Measurements from ENCODE around the gene MTUS2.
"Not testable (repeated sequence)": the region's sequence is repeated elsewhere in the genome, so short reads cannot be mapped to it uniquely, and the experiment has no call there.

Gene MTUS2

GRCh38 chr13:29315847-29316246 is 495.7 kb downstream of the MTUS2 start:
- FAIRE-seq (no peak), DNase-seq (ENCODE audit: insufficient read length, low spot score) (no peak)
- TF ChIP-seq POLR2AphosphoS5 (IDR thresholded peaks at IDR 0.05; ENCODE audit: low read depth, low read length) = no peak
- no peak for TF ChIP-seq TAF1 (IDR thresholded peaks at IDR 0.05; ENCODE audit: low read depth, low read length)
- no peak for TF ChIP-seq POLR2A (IDR thresholded peaks at IDR 0.05; ENCODE audit: low read depth, low read length)
- TF ChIP-seq POU2F2 (IDR thresholded peaks at IDR 0.05; ENCODE audit: low read depth, low read length) = no peak
- TF ChIP-seq PAX5 (IDR thresholded peaks at IDR 0.05; ENCODE audit: insufficient read depth, low read length, severe bottlenecking) = no peak
- TF ChIP-seq SPI1 (IDR thresholded peaks at IDR 0.05; ENCODE audit: low read depth, low read length) = no peak

GRCh38 chr13:29317828-29318227 is 497.7 kb downstream of the MTUS2 start:
- DNase-seq (ENCODE audit: insufficient read length, low spot score) = no peak
- TF ChIP-seq PAX5 (IDR thresholded peaks at IDR 0.05; ENCODE audit: insufficient read depth, low read length, severe bottlenecking) (no peak), POU2F2 (IDR thresholded peaks at IDR 0.05; ENCODE audit: low read depth, low read length) (no peak), POLR2A (IDR thresholded peaks at IDR 0.05; ENCODE audit: low read depth, low read length) (no peak), SPI1 (IDR thresholded peaks at IDR 0.05; ENCODE audit: low read depth, low read length) (no peak), POLR2AphosphoS5 (IDR thresholded peaks at IDR 0.05; ENCODE audit: low read depth, low read length) (no peak), TAF1 (IDR thresholded peaks at IDR 0.05; ENCODE audit: low read depth, low read length) (no peak)
- no peak for FAIRE-seq

GRCh38 chr13:29318741-29319140 is 498.6 kb downstream of the MTUS2 start:
- FAIRE-seq = no peak
- DNase-seq (ENCODE audit: insufficient read length, low spot score) = no peak

GRCh38 chr13:29319451-29319850 is 499.3 kb downstream of the MTUS2 start:
- no peak for DNase-seq (ENCODE audit: insufficient read length, low spot score)
- TF ChIP-seq SPI1 (IDR thresholded peaks at IDR 0.05; ENCODE audit: low read depth, low read length) = no peak
- no peak for TF ChIP-seq POLR2AphosphoS5 (IDR thresholded peaks at IDR 0.05; ENCODE audit: low read depth, low read length)
- TF ChIP-seq TAF1 (IDR thresholded peaks at IDR 0.05; ENCODE audit: low read depth, low read length) = no peak
- TF ChIP-seq POU2F2 (IDR thresholded peaks at IDR 0.05; ENCODE audit: low read depth, low read length) = no peak
- TF ChIP-seq PAX5 (IDR thresholded peaks at IDR 0.05; ENCODE audit: insufficient read depth, low read length, severe bottlenecking) = no peak
- TF ChIP-seq POLR2A (IDR thresholded peaks at IDR 0.05; ENCODE audit: low read depth, low read length) = no peak
- no peak for FAIRE-seq

More at GRCh38 chr13:29318741-29319140, 498.6 kb downstream of the MTUS2 start:
- no peak for TF ChIP-seq TAF1 (IDR thresholded peaks at IDR 0.05; ENCODE audit: low read depth, low read length)
- no peak for TF ChIP-seq POLR2AphosphoS5 (IDR thresholded peaks at IDR 0.05; ENCODE audit: low read depth, low read length)
- TF ChIP-seq SPI1 (IDR thresholded peaks at IDR 0.05; ENCODE audit: low read depth, low read length) = no peak
- TF ChIP-seq PAX5 (IDR thresholded peaks at IDR 0.05; ENCODE audit: insufficient read depth, low read length, severe bottlenecking) = no peak
- no peak for TF ChIP-seq POU2F2 (IDR thresholded peaks at IDR 0.05; ENCODE audit: low read depth, low read length)
- no peak for TF ChIP-seq POLR2A (IDR thresholded peaks at IDR 0.05; ENCODE audit: low read depth, low read length)

GRCh38 chr13:29323954-29324353 is 503.8 kb downstream of the MTUS2 start:
- DNase-seq (ENCODE audit: insufficient read length, low spot score) (no peak), FAIRE-seq (no peak)
- no peak for TF ChIP-seq PAX5 (IDR thresholded peaks at IDR 0.05; ENCODE audit: insufficient read depth, low read length, severe bottlenecking)
- no peak for TF ChIP-seq TAF1 (IDR thresholded peaks at IDR 0.05; ENCODE audit: low read depth, low read length)
- no peak for TF ChIP-seq POLR2AphosphoS5 (IDR thresholded peaks at IDR 0.05; ENCODE audit: low read depth, low read length)
- no peak for TF ChIP-seq POU2F2 (IDR thresholded peaks at IDR 0.05; ENCODE audit: low read depth, low read length)
- no peak for TF ChIP-seq SPI1 (IDR thresholded peaks at IDR 0.05; ENCODE audit: low read depth, low read length)
- no peak for TF ChIP-seq POLR2A (IDR thresholded peaks at IDR 0.05; ENCODE audit: low read depth, low read length)

GRCh38 chr13:29324601-29325000 is 504.5 kb downstream of the MTUS2 start:
- DNase-seq (ENCODE audit: insufficient read length, low spot score) = no peak
- TF ChIP-seq POLR2AphosphoS5 (IDR thresholded peaks at IDR 0.05; ENCODE audit: low read depth, low read length) (no peak), TAF1 (IDR thresholded peaks at IDR 0.05; ENCODE audit: low read depth, low read length) (no peak), POLR2A (IDR thresholded peaks at IDR 0.05; ENCODE audit: low read depth, low read length) (no peak), PAX5 (IDR thresholded peaks at IDR 0.05; ENCODE audit: insufficient read depth, low read length, severe bottlenecking) (no peak), SPI1 (IDR thresholded peaks at IDR 0.05; ENCODE audit: low read depth, low read length) (no peak), POU2F2 (IDR thresholded peaks at IDR 0.05; ENCODE audit: low read depth, low read length) (no peak)
- no peak for FAIRE-seq

- no peak for TF ChIP-seq POLR2A (IDR thresholded peaks at IDR 0.05; ENCODE audit: low read depth, low read length)
- TF ChIP-seq POLR2AphosphoS5 (IDR thresholded peaks at IDR 0.05; ENCODE audit: low read depth, low read length) = no peak
- TF ChIP-seq SPI1 (IDR thresholded peaks at IDR 0.05; ENCODE audit: low read depth, low read length) = no peak
- TF ChIP-seq POU2F2 (IDR thresholded peaks at IDR 0.05; ENCODE audit: low read depth, low read length) = no peak
- no peak for TF ChIP-seq TAF1 (IDR thresholded peaks at IDR 0.05; ENCODE audit: low read depth, low read length)
- no peak for TF ChIP-seq PAX5 (IDR thresholded peaks at IDR 0.05; ENCODE audit: insufficient read depth, low read length, severe bottlenecking)
- no peak for FAIRE-seq
- DNase-seq (ENCODE audit: insufficient read length, low spot score) = no peak
These were observed 508.4 kb downstream of the MTUS2 start for GRCh38 chr13:29328501-29328900.

GRCh38 chr13:29336356-29336755 is 516.2 kb downstream of the MTUS2 start:
- TF ChIP-seq POU2F2 (IDR thresholded peaks at IDR 0.05; ENCODE audit: low read depth, low read length) = no peak
- TF ChIP-seq POLR2A (IDR thresholded peaks at IDR 0.05; ENCODE audit: low read depth, low read length) = no peak
- TF ChIP-seq SPI1 (IDR thresholded peaks at IDR 0.05; ENCODE audit: low read depth, low read length) = no peak
- no peak for TF ChIP-seq TAF1 (IDR thresholded peaks at IDR 0.05; ENCODE audit: low read depth, low read length)
- TF ChIP-seq POLR2AphosphoS5 (IDR thresholded peaks at IDR 0.05; ENCODE audit: low read depth, low read length) = no peak
- TF ChIP-seq PAX5 (IDR thresholded peaks at IDR 0.05; ENCODE audit: insufficient read depth, low read length, severe bottlenecking) = no peak
- no peak for FAIRE-seq
- DNase-seq (ENCODE audit: insufficient read length, low spot score) = no peak

- FAIRE-seq (no peak), DNase-seq (ENCODE audit: insufficient read length, low spot score) (no peak)
- TF ChIP-seq POLR2AphosphoS5 (IDR thresholded peaks at IDR 0.05; ENCODE audit: low read depth, low read length) (no peak), PAX5 (IDR thresholded peaks at IDR 0.05; ENCODE audit: insufficient read depth, low read length, severe bottlenecking) (no peak), TAF1 (IDR thresholded peaks at IDR 0.05; ENCODE audit: low read depth, low read length) (no peak), SPI1 (IDR thresholded peaks at IDR 0.05; ENCODE audit: low read depth, low read length) (no peak), POU2F2 (IDR thresholded peaks at IDR 0.05; ENCODE audit: low read depth, low read length) (no peak), POLR2A (IDR thresholded peaks at IDR 0.05; ENCODE audit: low read depth, low read length) (no peak)
These were observed 519.5 kb downstream of the MTUS2 start for GRCh38 chr13:29339386-29340272.

- not testable (repeated sequence) for DNase-seq (ENCODE audit: insufficient read length, low spot score); FAIRE-seq
These were observed 525.9 kb downstream of the MTUS2 start for GRCh38 chr13:29345860-29346582.
